HL-60 (cell line): ENCODE results near the gene LRRC4C.

Experiments used
- CTCF ChIP-seq: IDR thresholded peaks from one replicate; pipeline ENCODE4 v1.5.1; 2011; ENCODE audit warnings: low read length, control low read depth, inconsistent platforms; ENCODE audit not compliant: insufficient read depth
- GABPA ChIP-seq: IDR thresholded peaks from 2 replicates; pipeline ENCODE4 v1.6.1; 2012; ENCODE audit warnings: low read depth
- POLR2AphosphoS5 ChIP-seq: IDR thresholded peaks from 2 replicates; pipeline ENCODE4 v1.6.1; 2012; ENCODE audit warnings: low read depth
- REST ChIP-seq: IDR thresholded peaks from 2 replicates; pipeline ENCODE4 v1.6.1; 2012; ENCODE audit warnings: low read depth; ENCODE audit not compliant: insufficient replicate concordance
- SPI1 ChIP-seq: IDR thresholded peaks from 2 replicates; pipeline ENCODE4 v1.6.1; 2012; ENCODE audit warnings: low read depth, mild to moderate bottlenecking, borderline replicate concordance

GRCh38 chr11:40877981-40878380 is 581.5 kb downstream of the LRRC4C start:
- TF ChIP-seq CTCF (no peak), REST (no peak), SPI1 (no peak), POLR2AphosphoS5 (no peak), GABPA (no peak)
